Measurements from ENCODE around the gene OR52B2. TPM values are rescaled to one million over a fixed set of nuclear protein-coding genes. Genes with fewer than 3 reads are reported as not detected.

Gene OR52B2
- polyA plus RNA-seq, 1 of the 3 experiments (the other 2 are of a cell fraction): not detected

GRCh38 chr11:6124245-6124644 lies 45.9 kb downstream of the OR52B2 start (continued):
- TF ChIP-seq NFIC (IDR thresholded peaks at IDR 0.05; ENCODE audit: borderline replicate concordance) (no peak), TCF12 (IDR thresholded peaks at IDR 0.05) (no peak), ELF1 (IDR thresholded peaks at IDR 0.05) (no peak), MAX (IDR thresholded peaks at IDR 0.05; ENCODE audit: low read depth) (no peak), NRF1 (IDR thresholded peaks at IDR 0.05; ENCODE audit: low read depth, low read length) (no peak), USF1 (IDR thresholded peaks at IDR 0.05; ENCODE audit: borderline replicate concordance, low read depth) (no peak), MEF2A (IDR thresholded peaks at IDR 0.05; ENCODE audit: borderline replicate concordance, low read depth) (no peak), GATA2 (CRISPR knock-in tag; IDR thresholded peaks at IDR 0.05) (no peak)

Other genes starting within 250 kb of the OR52B2 start
- gene OR56A3, start 228.1 kb downstream of the OR52B2 start, polyA plus RNA-seq (2012; rRNA removed): not detected in 2 replicates
- not detected in 2 replicates for gene OR56A5, start 201.8 kb downstream of the OR52B2 start, polyA plus RNA-seq (2012; rRNA removed)
- gene OR52L1, start 183.3 kb downstream of the OR52B2 start, polyA plus RNA-seq (2012; rRNA removed): not detected in 2 replicates
- not detected in 2 replicates for gene OR56A4, start 163.4 kb downstream of the OR52B2 start, polyA plus RNA-seq (2012; rRNA removed)
- gene OR56A1, start 139.6 kb downstream of the OR52B2 start, polyA plus RNA-seq (2012; rRNA removed): not detected in 2 replicates
- not detected in 2 replicates for gene OR56B4, start 62.6 kb downstream of the OR52B2 start, polyA plus RNA-seq (2012; rRNA removed)
- not detected in 2 replicates for gene OR52W1, start 28.9 kb upstream of the OR52B2 start, polyA plus RNA-seq (2012; rRNA removed)
- not detected in 2 replicates for gene C11orf42, start 35.2 kb upstream of the OR52B2 start, polyA plus RNA-seq (2012; rRNA removed)
- 26.3 and 38.2 TPM in 2 replicates for gene FHIP1B, start 64.3 kb upstream of the OR52B2 start, polyA plus RNA-seq (2012; rRNA removed)
- 0.08 and 0.13 TPM in 2 replicates for gene CNGA4, start 68.8 kb upstream of the OR52B2 start, polyA plus RNA-seq (2012; rRNA removed)
- not detected in 2 replicates for gene CCKBR, start 89.5 kb upstream of the OR52B2 start, polyA plus RNA-seq (2012; rRNA removed)
- 21.5 and 23.5 TPM in 2 replicates for gene CAVIN3, start 150.2 kb upstream of the OR52B2 start, polyA plus RNA-seq (2012; rRNA removed)
- gene SMPD1, start 220.1 kb upstream of the OR52B2 start, polyA plus RNA-seq (2012; rRNA removed): 59.6 and 69.2 TPM in 2 replicates
- gene APBB1, start 248.8 kb upstream of the OR52B2 start, polyA plus RNA-seq (2012; rRNA removed): 32.9 and 35.9 TPM in 2 replicates